NCI-H1105 treated with DMSO at 0.1 percent for 48 hours (cell line): ENCODE results near the gene MDGA2.

Experiments used
- DNase-seq: peaks from one replicate; lab custom pipeline; 2025; lab: John Stamatoyannopoulos, UW

Gene MDGA2

GRCh38 chr14:47120645-47121044 is 554.8 kb downstream of the MDGA2 start:
- DNase-seq = no peak

DNA sequence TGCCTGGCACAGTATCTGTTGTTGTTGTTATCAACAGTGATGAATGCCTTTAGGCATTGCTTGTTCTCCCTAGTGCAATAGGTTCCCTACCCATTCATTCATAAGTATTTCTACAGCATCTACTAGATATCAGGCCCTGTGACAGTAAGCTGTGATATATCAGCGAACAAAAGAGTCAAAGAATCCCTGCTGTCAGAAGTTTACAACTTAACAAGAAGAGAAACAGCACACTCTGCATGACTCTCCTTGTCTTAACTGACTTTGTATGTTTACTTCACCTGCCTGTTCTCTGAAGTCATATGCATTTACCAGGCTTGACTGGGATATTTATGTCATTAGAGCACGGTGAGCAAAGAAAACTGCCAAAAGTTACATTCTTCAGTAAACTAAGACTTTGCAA is 571.6 kb downstream of the MDGA2 start:
- no peak for DNase-seq

DNA sequence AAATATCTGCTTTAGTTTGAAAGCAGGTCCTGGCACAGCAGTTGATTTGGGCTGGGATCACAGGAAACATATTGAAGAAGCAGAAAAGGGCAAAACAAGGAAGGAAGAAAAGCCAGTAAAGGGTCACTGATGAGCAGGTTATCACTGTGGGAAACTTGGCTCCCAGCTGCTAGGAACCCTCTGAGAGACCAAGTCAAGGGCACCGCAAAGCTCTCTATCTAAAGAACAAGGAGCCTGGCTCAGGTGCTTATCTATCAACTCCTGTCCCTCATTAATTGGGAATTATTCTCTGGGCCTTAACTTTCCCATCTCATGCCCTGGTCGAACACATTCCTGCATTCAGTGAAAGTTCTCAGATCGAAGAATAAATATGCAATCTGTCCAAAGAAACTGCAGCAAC is 572.9 kb downstream of the MDGA2 start:
- DNase-seq = no peak

DNA sequence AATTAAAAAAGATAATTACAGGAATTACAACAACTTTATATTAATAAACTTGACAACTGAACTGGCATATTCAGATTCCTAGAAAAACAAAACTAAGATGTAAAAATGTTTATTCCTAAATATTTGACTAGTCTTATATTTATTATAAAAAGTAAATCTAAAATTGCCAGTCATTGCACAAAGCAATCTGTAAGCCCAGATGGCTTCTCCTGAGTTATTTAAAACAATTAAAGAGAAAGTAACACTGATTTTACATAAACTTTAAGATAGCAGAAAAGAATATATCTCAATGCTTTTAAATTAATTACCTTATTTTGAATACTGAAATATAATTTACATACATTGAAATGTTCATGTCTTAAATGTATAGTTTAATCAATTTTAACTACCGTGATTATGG is 589.7 kb downstream of the MDGA2 start:
- DNase-seq = no peak

GRCh38 chr14:47065326-47065725 is 610.1 kb downstream of the MDGA2 start:
- DNase-seq = no peak

DNA sequence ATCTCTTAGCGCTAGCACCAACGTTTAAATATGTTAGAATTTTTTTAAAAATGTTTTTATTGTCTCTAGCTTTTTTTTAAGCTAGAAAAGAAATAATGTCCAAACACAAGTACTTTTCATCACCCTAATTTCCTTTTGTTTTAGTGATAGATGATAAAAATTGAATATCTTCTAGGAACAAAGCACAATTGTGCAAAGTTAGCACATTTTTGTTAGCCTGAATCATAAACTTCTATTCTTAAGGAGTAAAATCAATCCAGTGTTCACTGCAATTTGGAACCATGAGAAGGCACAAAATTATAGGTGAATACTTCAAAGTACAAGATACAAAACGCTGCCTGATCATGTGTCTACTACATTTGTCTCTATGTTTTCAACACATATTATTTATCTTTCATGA is 615.4 kb downstream of the MDGA2 start:
- DNase-seq = no peak

DNA sequence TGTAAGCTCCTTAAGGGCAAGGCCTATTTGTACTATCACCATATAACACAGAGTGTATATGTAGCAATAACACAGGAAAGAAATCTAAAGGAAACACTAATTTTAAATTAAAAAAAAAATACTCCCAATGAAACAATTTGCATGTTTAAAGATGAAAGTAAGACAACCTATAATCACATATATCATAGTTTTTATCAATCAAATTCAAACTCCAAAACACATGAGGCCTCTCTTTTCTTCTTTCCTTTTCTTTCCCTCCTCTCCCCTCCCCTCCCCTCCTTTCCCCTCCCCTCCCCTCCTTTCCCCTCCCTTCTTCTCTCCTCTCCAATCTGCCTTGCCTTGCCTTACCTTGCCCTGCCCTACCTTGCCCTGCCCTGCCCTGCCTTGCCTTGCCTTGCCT is 618.0 kb downstream of the MDGA2 start:
- DNase-seq = no peak

DNA sequence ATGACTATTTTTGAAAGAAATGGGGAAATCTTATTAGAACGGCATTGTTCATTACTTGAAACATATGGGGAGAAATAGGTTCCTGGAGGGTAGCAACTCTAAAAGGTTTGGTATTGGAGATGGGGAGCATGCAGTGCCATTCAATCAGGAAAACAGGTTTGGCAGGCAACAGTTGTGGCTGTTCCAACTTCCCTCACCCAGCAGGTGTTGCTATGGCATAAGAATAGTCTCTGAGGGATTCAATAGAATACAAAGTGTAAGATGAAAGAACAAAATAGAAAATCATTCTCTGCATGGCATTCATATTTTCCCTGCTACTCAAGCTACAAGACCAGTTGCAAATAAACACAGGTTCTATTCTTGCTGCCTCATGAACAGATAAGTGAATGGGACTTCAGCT is 630.6 kb downstream of the MDGA2 start:
- peak; percentile 71 for DNase-seq

- DNase-seq = peak; percentile 34
Observed at GRCh38 chr14:47040550-47040949, 634.9 kb downstream of the MDGA2 start.

DNA sequence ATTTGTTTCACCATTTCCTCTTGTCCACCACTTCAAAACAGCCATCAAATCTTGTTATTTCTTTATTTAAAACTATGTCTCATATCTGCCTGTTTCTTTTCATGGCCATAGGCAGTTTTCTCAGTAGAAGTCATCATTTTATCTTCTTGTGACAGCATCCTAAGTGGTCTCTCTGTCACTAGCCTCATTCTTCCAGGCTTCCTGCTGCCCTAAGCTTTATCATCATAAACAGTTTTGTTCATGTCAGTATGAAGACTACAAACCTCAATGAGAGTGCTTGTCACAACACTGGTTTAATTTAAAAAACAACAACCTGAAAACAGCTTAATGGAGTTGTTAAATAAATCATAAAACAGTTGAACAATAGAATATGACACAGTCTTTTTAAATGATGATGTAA is 636.1 kb downstream of the MDGA2 start:
- DNase-seq = no peak

DNA sequence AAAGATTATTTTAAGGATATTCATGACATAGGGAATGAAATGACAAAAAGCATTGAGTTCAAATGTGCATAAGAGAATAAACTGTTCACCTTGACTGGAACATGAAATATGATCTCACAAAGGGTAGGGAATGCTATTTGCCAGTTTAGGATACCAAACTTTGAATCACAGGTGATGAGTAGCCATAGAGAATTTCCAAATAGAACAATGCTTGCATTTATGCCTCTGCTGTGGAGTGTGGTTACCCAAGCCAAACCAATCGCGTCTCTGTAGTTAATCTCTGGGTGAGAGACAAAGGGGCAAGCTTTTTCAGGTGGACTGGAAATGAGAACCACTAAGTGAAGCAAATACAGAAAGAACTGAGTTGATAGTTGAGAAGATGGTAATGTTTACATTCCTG is 652.7 kb downstream of the MDGA2 start:
- no peak for DNase-seq

DNA sequence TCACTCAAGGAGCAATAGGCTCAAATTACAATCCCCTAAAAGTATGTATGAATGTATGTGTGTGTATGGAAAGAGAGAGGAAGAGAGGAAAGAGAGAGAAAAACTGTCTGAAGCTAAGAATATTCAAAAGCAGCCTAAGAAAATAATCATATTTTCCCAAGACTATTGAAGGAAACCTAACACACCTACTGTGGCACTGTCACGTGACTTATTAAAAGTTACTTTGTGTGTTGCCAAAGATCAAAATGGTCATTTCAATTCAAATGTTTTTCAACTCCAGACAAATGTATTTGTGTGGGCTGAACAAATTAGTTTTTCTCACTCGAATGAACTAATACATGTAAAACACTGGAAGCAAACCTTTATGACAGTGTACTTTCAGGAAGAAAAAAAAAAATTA is 654.9 kb downstream of the MDGA2 start:
- no peak for DNase-seq

- DNase-seq = no peak
Observed at GRCh38 chr14:47012533-47013280, 662.7 kb downstream of the MDGA2 start.

DNA sequence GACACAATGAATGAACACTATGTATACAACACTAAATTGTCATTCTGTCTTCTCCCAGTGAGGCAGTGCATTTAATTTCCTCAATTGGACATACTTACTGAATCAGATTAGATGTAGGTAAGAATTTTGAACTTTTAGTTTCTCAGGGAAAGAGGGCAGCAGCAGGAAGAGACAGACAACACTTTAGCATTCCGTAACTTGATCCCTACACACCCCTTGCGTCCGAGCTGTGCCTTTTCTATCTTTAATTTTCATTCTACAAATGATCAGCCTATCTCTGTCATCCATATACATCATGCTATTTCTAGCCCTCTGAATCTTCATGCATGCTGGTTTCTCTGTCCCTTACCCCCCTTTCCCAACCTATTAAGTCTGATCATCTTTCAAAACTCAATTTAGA is 665.8 kb downstream of the MDGA2 start:
- DNase-seq = no peak

- no peak for DNase-seq
Observed at GRCh38 chr14:47008732-47009131, 666.7 kb downstream of the MDGA2 start.

DNA sequence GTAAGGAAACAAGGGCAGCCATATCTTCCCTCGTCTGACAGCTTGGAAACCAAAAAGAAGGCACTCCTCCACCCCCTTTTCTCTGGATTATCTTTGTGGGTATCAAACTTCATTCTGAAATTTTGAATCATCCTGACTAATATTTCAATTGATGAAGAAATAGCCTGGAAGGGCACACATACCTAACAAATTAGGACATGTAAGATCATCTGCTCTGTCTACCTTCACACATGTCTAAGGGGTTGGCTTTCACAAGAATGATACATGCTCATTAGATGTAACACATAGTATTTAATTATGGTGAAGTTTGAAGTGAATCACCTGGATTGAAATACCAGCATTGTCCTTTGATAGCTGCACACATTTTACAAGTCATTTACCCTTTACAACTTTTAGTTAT is 675.7 kb downstream of the MDGA2 start:
- no peak for DNase-seq

- no peak for DNase-seq
Observed at GRCh38 chr14:46989566-46989965, 685.8 kb downstream of the MDGA2 start.

GRCh38 chr14:46988312-46988711 is 687.1 kb downstream of the MDGA2 start:
- DNase-seq = no peak

- DNase-seq = no peak
Observed at GRCh38 chr14:46985529-46986380, 689.6 kb downstream of the MDGA2 start.

DNA sequence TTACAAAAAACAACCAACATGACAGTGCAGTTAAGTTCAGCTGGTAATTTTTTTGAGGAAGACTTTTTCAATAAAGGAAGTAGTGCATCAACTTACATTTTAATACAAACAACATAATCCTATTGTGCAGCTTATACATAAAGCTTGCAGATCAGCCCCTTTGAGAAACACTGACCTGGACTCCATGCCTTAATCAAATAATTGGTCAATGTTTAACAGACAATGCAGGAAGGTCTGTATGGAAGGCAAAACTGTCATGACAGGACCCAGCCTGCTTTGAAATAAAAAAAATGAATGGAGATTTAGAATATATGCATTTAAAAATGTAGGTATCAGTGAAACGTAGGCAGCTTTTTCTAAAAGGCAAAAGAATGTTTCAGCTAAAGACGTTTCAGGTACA is 702.1 kb downstream of the MDGA2 start:
- DNase-seq = no peak

GRCh38 chr14:46964378-46964777 is 711.0 kb downstream of the MDGA2 start:
- no peak for DNase-seq

DNA sequence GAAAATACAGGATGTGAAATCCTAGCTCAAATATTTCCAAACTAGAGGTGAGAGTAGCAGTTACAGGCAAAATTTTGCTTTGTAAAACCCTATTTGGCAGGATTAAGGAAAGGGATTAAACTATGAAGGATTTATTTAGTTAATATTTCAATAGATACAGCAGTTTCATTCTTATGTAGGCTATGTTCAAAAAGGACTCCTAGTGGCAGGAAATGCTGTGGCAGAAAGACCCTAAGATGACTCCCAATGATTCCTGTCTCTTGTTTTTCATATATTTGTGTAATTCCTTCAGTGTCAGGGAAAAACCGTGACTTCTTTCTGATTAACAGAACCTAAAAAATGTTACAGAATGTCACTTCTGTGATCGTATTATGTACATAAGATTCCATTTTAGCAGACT is 724.3 kb downstream of the MDGA2 start:
- no peak for DNase-seq

DNA sequence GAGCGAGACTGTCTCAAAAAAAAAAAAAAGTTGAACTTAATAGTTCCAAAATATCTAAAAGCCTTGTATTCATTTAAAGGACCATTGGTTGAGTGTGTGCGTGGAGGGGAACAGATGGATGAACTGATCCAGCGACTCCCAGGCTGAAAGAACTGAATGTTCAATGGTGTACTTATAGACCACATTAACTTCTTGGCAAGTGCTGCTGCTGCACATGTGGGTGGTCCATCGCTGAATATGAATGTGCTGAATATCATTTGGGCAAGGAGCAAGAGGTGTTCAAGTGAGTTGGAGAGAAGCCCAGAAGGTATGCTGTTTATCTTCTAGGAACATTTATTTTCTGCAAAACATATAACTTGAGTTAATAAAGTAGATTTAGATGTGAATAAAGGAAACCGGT is 734.8 kb downstream of the MDGA2 start:
- peak; percentile 23 for DNase-seq

DNA sequence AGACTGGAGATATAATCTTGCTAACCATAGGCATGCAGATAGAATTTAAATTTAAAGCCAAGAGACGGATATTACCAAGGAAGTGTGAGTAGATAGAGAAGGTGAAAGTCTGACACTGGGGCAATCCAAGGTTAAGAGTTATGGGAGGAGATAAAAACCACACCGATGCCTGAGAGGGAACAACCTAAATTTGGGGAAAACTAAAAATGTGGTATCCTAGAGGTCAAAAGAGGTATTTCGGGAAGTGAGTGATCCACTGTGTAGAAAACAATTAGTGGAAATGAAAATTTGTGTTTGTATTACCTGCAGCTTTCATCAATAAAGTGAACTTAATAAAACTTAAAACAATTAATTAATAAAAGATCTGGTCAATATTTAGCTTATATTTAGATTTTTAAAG is 754.9 kb downstream of the MDGA2 start:
- no peak for DNase-seq
